Adipocyte (in vitro differentiated cells): Measurements from ENCODE around the gene BRCA2.

Source experiments
- DNase-seq: peaks from one replicate; pipeline ENCODE4 v3.0.0-alpha.2; 2015; ENCODE audit warnings: low read depth
- H3K27me3 ChIP-seq: replicated peaks from 2 replicates; pipeline ENCODE4 v1.7.0; 2013; ENCODE audit warnings: mild to moderate bottlenecking, low read length, moderate library complexity; ENCODE audit not compliant: control insufficient read depth, insufficient read depth
- H3K36me3 ChIP-seq: 2 replicates; pipeline ENCODE4 v1.7.0; 2013; ENCODE audit warnings: low read length, mild to moderate bottlenecking, moderate library complexity; ENCODE audit not compliant: control insufficient read depth, insufficient read depth, severe bottlenecking
- H3K4me1 ChIP-seq: 2 replicates; pipeline ENCODE4 v1.7.0; 2013; ENCODE audit warnings: mild to moderate bottlenecking, low read length, moderate library complexity; ENCODE audit not compliant: control insufficient read depth, insufficient read depth
- H3K4me3 ChIP-seq: 2 replicates; pipeline ENCODE4 v1.7.0; 2013; ENCODE audit warnings: mild to moderate bottlenecking, low read length, moderate library complexity
- H3K9ac ChIP-seq: 2 replicates; pipeline ENCODE4 v1.7.0; 2013; ENCODE audit warnings: mild to moderate bottlenecking, low read length, moderate library complexity
- H3K9me3 ChIP-seq: 2 replicates; pipeline ENCODE4 v1.7.0; 2013; ENCODE audit warnings: mild to moderate bottlenecking, low read length, moderate library complexity; ENCODE audit not compliant: control insufficient read depth

BRCA2 gene

DNA sequence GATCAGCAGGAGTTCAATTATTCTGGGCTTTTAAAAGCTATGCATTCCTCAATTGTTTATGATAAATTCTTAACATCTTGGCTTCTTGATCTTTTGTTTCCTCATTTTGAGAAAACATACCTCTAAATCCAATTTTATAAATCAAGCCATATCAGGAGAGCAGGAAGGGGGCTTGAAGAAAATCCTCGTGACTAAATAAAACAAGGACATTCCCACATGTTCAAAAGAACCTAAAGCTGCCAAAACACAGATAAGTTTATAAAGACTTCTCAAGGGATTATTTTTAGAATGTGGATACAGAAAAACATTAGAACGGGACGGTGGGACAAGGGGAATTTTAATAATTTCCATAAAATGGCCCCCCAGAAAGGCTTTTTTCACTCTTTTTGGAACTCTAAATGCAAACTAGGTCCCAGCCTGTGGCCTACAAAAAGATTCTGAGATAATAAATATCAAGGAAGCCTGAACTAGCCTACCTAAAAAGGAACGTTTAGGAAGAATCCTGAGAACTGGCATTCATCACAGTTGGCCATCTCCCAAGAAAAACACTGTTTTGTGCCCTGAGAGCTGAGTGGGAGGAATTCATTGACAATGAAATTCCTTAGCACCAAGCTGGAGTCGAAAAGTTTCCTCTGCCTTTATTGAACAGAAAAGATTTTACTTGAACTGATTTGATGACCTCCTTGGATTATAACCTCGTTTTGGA, 30.2 kb upstream of the BRCA2 start:
- peaks cover 12% of the 10 kb centered on the region for H3K4me1 ChIP-seq
- no peaks in the 10 kb centered on the region for H3K9me3 ChIP-seq
- DNase-seq: peak; percentile 78
- peak overlapping the region; percentile 50 for H3K4me3 ChIP-seq
- no peaks in the 10 kb centered on the region for H3K27me3 ChIP-seq
- H3K9ac ChIP-seq: no peak overlapping the region
- H3K36me3 ChIP-seq: peaks cover 4% of the 10 kb centered on the region

GRCh38 chr13:32285633-32285965, 29.7 kb upstream of the BRCA2 start:
- Histone ChIP-seq H3K4me3 (peak overlapping the region; percentile 50), H3K9ac (no peak overlapping the region), H3K4me1 (peaks cover 12% of the 10 kb centered on the region), H3K9me3 (no peaks in the 10 kb centered on the region), H3K27me3 (no peaks in the 10 kb centered on the region), H3K36me3 (peaks cover 4% of the 10 kb centered on the region)
- DNase-seq: no peak

- Histone ChIP-seq H3K4me3 (no peak overlapping the region), H3K9me3 (no peaks in the 10 kb centered on the region), H3K27me3 (peaks cover 4% of the 10 kb centered on the region), H3K36me3 (peaks cover 7% of the 10 kb centered on the region), H3K4me1 (peaks cover 8% of the 10 kb centered on the region), H3K9ac (no peak overlapping the region)
- no peak for DNase-seq
Measured at GRCh38 chr13:32297206-32297605, 18.1 kb upstream of the BRCA2 start.

DNA sequence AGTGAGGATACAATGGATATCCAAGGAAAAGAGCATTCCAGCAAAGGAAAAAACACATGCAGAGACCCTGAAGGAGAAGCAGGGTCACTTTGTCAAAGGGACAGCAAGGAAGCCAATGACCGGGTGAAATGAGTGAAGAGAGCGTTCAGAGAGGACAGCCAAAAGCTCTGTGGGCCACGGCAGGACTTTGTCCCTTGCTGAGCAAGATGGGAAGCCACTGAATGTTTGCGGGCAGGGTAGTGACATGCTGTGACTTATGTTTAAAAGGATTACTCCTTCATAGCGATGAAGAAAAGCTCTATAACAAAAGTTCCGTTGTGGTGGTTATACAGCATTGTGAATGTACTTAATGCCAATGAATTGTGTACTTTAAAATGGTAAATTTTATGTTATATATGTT, 16.6 kb upstream of the BRCA2 start:
- Histone ChIP-seq H3K4me1 (no peaks in the 10 kb centered on the region), H3K9me3 (no peaks in the 10 kb centered on the region), H3K27me3 (peaks cover 4% of the 10 kb centered on the region), H3K4me3 (no peak overlapping the region), H3K36me3 (peaks cover 7% of the 10 kb centered on the region), H3K9ac (no peak overlapping the region)
- no peak for DNase-seq

GRCh38 chr13:32299893-32300292, 15.4 kb upstream of the BRCA2 start:
- Histone ChIP-seq H3K9me3 (no peaks in the 10 kb centered on the region), H3K4me3 (no peak overlapping the region), H3K36me3 (peaks cover 6% of the 10 kb centered on the region), H3K27me3 (peaks cover 4% of the 10 kb centered on the region), H3K9ac (no peak overlapping the region), H3K4me1 (no peaks in the 10 kb centered on the region)
- no peak for DNase-seq

GRCh38 chr13:32300406-32300805, 14.9 kb upstream of the BRCA2 start:
- Histone ChIP-seq H3K36me3 (peaks cover under 1% of the 10 kb centered on the region), H3K9me3 (no peaks in the 10 kb centered on the region), H3K27me3 (peaks cover 4% of the 10 kb centered on the region), H3K4me1 (no peaks in the 10 kb centered on the region), H3K4me3 (no peak overlapping the region), H3K9ac (no peak overlapping the region)
- no peak for DNase-seq

DNA sequence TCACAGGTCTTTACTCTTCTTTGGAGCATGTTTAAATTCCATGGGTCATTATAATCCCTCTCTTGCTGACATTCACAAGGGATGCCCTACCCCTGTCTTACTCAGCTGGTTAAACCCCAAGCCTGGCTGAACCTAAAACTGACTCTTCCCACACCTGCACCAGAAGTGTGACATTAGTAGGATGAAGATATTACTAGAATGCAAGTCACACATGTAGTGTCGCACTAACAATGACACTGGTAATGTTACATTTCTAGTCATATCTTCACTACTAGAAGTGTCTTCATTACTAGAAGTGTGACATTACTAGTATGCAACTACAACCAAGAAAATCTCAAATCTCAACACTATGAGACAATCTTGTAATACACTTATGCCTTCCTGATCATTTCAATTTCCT, 14.4 kb upstream of the BRCA2 start:
- Histone ChIP-seq H3K9ac (no peak overlapping the region), H3K4me3 (no peak overlapping the region), H3K36me3 (no peaks in the 10 kb centered on the region), H3K9me3 (no peaks in the 10 kb centered on the region), H3K4me1 (no peaks in the 10 kb centered on the region), H3K27me3 (peaks cover 4% of the 10 kb centered on the region)
- no peak for DNase-seq

DNA sequence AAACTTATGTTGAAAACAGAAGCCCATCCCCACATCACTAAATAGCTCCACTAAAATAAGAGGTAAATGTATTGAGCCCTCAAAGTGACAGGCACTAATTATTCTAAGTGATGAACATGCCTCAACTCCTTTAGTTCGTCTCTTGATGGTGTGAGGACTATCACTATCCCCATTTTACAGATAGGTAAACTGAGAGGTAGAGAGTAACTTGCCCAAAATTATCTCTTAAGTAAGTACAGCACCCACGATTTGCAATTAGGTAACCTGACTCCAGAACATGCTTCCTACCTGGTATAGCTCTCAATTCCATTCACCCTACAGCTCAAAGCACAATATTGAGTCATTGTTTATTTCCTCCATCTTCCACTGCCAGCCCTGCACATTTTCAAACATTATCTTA, 12.8 kb upstream of the BRCA2 start:
- Histone ChIP-seq H3K4me1 (no peaks in the 10 kb centered on the region), H3K27me3 (peaks cover 4% of the 10 kb centered on the region), H3K36me3 (no peaks in the 10 kb centered on the region), H3K9me3 (no peaks in the 10 kb centered on the region), H3K9ac (no peak overlapping the region), H3K4me3 (no peak overlapping the region)
- no peak for DNase-seq

GRCh38 chr13:32305646-32306045, 9.7 kb upstream of the BRCA2 start:
- H3K4me1 ChIP-seq: peaks cover 6% of the 10 kb centered on the region
- no peak overlapping the region for H3K9ac ChIP-seq
- no peak overlapping the region for H3K4me3 ChIP-seq
- DNase-seq: no peak
- H3K36me3 ChIP-seq: no peaks in the 10 kb centered on the region
- peaks cover 4% of the 10 kb centered on the region for H3K27me3 ChIP-seq
- no peaks in the 10 kb centered on the region for H3K9me3 ChIP-seq

DNA sequence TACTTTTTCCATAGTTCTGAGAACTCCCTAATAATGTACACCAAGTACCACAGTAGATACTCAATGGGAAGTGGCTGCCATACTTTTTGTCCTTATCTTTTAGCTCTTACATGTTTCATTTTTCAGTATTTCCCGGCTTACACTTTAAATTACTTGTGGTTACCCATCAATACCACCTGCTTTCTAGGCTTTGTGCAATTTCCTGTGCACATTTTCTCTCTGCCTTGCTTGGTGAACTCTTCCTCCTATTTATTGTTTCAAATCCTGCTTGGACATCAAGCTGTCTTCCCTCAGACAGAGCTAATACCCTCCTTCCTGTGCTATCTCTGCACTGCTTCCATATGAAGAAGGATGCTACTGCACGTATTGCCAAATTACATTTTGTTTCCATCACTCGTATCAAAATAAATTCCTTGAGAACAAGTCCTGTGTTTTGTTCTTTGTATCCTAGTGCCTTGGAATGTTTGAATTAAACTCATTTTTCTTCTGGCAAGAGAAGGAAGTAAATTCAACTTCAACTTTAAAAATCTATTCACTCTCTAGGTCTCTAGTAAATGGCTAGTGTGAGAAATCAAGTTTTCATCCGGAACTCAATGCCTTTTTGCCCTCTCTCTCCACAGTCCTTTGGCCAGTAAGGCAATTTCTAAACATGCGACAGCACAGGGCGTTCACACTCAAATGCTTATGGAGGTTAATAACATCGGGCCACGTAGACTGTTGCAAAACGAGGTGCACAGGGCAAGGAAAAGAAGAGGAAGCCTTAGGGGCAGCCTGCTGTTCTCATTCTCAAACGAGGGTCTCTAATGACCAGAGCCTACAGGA, 5.8 kb upstream of the BRCA2 start:
- Histone ChIP-seq H3K9me3 (no peaks in the 10 kb centered on the region), H3K4me3 (peak overlapping the region; percentile 71), H3K9ac (peak overlapping the region; percentile 63), H3K4me1 (peaks cover 6% of the 10 kb centered on the region), H3K36me3 (no peaks in the 10 kb centered on the region), H3K27me3 (no peaks in the 10 kb centered on the region)
- DNase-seq: no peak

DNA sequence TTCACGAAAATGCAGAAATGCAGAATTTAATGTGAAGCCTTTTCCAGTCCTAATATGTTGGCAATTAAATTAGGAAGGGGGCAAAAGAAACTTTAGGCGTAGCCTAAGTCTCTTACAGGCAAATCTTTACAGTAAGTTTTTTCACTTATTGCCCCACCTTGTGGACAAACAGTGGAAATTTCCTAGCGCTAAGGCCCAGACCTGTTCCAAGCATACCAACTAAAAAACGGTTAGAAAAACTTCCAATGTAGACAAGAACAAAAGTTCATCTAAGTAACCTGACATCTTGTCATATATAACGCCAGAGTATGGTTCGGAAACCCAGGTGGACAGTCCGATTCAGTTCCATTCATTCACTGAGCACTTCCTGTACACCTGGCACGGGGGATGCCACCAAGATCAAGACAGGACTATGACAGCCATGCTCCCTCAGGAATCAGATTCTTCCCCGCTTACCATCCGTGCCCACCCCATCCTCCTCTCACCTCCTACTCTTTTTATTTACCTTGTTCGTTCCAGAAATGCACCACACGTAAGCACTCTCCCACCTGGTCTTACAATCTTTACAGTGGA, 5.1 kb upstream of the BRCA2 start:
- H3K4me3 ChIP-seq: peak overlapping the region; percentile 71
- DNase-seq: peak; percentile 81

More for the DNA sequence above, 5.1 kb upstream of the BRCA2 start:
- Histone ChIP-seq H3K27me3 (no peaks in the 10 kb centered on the region), H3K9ac (peak overlapping the region; percentile 63), H3K4me1 (peaks cover 10% of the 10 kb centered on the region), H3K36me3 (no peaks in the 10 kb centered on the region), H3K9me3 (no peaks in the 10 kb centered on the region)
